ENCODE measurements around the gene RNF11.

RNF11 gene

DNA sequence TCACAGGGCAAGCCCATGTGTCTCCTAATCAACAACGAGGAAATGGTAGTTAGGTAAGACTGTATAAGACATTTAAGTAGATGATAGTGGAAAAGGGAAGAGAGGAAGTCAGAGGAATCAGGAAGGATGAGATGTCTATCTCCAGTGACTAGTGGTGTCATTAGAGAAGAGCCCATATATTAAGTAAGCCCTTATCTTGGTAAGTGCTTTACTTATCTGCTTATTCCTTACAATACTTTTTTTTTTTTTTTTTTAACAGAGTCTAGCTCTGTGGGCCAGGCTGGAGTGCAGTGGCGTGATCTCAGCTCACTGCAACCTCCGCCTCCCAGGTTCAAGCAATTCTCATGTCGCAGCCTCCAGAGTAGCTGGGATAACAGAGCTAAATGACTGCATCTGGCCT is 29.5 kb downstream of the RNF11 start:
- DNase-seq (ENCODE audit: low read depth), result no peak

DNA sequence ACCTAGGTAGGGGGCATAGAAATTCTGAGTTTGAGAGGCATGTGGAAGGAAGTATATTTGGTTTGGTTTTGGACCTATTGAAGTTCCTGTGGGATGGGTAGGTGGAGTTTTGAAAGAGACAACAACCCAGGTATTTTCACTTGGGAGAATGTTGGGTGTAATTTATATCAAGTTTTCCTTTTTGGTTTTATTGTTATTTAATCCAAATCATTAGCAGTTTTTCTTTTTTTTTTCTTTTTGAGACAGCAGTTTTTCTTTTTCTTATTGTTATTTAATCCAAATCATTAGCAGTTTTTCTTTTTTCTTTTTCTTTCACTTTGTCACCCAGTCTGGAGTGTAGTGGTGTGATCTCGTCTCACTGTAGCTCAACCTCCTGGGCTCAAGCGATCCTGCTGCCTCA is 30.1 kb downstream of the RNF11 start:
- DNase-seq (ENCODE audit: low read depth), result no peak

DNA sequence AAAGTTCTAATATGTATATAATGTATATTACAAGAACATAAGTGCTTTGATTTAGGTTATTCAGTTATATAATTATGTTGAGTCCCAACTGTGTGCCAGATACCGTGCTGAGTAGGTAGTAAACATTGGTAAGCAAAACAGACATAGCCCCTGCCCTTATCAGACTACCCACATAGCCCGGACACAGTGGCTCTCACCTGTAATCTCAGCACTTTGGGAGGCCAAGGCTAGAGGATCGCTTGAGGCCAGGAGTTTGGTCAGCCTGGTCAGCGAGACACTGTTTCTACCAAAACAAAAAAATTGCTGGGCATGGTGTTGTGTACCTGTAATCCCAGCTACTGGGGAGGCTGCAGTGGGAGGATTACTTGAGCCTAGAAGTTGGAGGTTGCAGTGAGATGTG is 30.7 kb downstream of the RNF11 start:
- DNase-seq (ENCODE audit: low read depth), result no peak

DNA sequence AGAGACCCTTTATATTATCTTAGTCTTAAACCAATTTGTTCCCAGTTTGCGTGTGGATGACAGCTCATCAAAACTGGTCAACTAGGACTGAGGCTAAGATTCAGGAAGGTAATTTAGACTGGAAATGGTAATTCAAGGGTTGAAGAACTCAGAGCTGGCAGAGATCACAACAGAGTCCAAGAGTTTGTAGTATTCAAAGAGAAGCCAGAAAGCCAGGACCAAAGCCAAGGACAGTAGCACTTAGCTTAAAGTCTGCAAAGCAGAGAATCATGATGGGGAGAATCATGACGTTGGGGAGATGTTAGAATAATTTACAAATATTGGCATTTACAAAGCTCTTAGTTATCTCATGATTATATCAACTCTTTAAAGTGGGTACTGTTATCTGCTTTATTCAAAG is 32.6 kb downstream of the RNF11 start:
- DNase-seq (ENCODE audit: low read depth), result peak; percentile 33

DNA sequence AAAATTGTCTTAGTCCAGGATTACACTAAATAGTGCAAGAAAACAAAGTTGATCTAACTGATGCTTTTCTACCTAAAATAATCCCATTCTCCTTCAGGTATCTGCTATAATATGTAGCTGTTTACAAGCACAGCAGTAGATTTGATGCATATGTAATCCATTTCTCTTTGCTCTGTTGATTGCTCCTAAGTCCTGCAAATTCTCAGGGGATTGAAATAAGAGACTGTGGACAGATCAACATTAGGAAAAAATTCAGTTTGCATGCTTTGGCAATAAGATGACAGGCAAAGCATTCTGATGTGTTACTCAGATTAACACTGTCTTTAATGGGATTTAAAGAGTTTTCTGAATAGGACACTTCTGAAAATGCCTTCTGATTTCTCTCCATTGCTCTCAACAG is 34.7 kb downstream of the RNF11 start:
- DNase-seq (ENCODE audit: low read depth), result no peak

DNA sequence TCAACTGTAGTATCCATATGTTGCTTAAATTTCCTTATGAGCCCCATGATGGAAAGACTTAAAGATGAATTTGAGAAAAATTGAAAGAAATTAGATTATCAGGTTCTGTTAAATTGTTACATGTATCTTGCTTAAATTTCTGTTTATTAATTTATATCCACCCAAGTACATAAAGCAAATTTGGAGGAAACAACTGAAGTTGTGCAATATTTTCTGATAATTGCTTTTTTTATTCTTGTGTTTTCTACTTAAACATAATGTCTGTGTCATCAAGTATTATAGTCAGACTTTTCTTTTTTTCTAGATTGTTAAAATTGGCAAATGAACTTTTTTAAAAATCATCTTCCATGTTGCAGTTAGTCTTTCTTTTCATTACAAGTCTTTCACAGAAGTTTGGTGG is 36.8 kb downstream of the RNF11 start:
- DNase-seq (ENCODE audit: low read depth), result no peak

DNA sequence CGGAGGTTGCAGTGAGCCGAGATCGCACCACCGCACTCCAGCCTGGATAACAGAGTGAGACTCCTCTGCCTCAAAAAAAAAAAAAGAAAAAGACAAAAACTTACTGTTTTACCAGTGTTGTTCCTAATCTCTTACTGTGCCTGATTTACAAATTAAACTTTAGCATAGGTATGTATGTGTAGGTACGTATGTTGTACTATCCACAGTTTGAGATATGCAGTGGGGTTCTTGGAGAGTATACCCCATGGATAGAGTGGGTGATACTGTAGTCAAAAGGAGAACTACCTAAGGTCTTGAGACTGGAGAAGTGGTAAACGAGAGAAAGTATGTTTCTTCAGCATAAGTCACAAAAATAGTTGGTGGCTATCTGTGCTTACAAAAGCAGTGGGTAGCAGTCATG is 38.6 kb downstream of the RNF11 start:
- DNase-seq (ENCODE audit: low read depth), result no peak

DNA sequence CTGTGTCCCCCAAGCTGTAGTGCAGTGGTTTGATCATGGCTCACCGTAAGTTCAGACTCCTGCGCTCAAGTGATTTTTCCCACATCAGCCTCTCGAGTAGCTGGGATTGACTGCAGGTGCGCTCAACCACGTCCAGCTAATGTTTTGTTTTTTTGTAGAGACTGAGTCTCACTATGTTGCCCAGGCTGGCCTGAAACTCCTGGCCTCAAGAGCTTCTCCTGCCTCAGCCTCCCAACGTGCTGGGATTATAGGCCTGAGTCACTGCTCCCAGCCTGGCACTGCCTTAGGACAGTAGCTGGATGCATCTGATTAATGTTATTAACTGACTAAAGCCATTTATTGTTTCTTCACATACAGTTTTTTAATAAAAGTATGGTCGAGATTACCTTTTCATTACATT is 40.2 kb downstream of the RNF11 start:
- no peak for DNase-seq (ENCODE audit: low read depth)

DNA sequence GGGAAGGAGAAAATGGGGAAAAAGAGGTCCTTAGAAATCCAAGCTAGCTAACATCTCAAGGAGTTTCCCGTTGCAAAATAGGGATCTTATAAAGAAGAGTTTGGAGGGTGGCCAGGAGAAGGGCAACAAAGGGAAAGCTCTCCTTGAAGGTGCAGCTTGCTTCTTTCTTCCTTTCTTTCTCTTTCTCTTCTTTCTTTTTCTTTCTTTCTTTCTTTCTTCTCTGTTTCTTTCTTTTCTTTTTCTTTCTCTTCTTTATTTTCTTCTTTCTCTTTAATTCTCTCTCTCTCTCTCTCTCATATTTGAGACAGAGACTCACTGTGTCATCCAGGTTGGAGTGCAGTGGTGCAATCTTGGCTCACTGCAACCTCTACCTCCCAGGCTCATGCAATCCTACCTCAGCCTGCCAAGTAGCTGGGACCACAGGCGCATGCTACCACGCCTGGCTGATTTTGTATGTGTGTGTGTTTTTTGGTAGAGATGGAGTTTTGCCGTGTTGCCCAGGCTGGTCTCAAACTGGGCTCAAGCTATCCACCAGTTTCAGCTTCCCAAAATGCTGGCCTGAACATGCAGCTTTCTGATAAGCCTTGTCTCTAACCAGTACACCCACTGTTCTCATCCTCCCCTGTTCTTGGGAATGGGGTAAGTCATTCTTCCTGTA is 44.4 kb downstream of the RNF11 start:
- DNase-seq (ENCODE audit: low read depth), result peak; percentile 17

DNA sequence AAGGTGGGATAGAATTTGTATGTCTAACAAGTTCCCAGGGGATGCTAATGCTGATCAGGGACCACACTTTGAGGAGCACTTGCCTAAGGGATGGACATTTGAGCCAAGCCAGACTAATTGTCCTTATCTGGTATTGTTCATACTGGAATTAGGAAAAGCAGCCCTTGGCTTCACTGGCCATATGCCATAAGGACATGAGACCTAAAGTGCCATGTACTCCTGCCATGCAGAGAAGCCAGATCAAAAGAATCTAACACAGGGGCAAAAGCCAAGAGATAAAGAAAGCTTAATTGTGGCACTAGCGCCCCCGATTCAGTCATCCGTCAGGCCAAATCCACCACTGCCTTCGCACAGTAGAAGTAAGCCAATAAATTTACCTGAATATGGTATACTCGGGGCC is 45.7 kb downstream of the RNF11 start:
- DNase-seq (ENCODE audit: low read depth), result no peak

DNA sequence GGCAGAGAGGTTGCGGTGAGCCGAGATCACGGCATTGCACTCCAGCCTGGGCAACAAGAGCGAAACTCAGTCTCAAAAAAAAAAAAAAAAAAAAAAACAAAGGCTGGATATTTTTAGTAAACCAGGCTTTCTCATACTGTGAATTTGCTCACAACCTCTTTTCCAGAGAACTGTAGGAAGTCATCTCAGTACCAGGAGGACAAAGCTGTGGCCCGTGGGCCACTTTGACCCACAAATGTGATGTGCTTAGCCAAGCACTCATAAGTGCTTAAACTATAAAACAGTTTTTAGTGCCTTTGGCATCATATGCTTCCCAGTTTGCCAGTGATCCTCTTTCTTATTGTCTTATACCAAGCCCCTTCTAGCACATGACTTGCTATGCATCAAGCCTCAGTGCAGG is 46.5 kb downstream of the RNF11 start:
- DNase-seq (ENCODE audit: low read depth), result no peak

DNA sequence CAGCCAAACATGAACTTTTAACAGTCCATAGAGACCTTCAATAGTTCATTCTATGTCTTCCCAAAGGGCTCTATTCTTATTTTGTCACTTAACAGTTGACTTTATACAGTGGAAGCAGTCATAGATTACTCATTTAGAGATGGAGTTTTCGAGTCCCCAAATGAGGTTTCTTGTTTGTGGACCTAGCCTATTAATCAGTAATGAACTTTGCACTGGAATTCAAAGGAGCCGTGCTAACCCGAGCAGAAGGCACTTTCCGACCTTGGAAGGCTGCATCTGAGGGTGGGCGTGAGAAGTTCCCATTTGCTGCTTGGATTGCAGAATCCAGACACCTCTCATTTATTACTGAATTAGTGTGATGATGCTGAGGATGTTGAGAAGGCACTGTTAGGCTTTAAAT is 47.9 kb downstream of the RNF11 start:
- no peak for DNase-seq (ENCODE audit: low read depth)

DNA sequence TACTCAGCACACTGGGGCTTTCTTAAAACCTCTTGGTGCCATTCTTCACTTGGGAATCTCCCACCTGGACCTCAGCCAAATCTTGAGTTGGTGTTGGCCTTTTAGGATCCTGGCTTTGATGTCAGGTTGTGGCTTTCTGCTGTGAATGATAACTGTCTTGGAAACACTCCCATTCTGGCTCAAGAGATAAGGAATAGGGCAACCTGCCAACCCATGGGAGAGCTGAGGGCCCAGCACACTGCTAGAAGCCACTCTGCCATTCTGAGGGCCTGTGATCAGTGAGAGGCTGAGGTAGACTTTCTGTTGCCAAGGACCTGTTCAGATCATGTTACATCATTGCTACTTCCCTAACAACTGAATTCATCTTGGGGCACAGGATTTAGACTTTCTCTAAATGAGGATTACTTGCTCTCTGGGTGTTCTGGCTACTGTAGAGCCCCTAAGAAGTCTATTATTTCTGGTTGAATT is 48.4 kb downstream of the RNF11 start:
- peak; percentile 48 for DNase-seq (ENCODE audit: low read depth)

DNA sequence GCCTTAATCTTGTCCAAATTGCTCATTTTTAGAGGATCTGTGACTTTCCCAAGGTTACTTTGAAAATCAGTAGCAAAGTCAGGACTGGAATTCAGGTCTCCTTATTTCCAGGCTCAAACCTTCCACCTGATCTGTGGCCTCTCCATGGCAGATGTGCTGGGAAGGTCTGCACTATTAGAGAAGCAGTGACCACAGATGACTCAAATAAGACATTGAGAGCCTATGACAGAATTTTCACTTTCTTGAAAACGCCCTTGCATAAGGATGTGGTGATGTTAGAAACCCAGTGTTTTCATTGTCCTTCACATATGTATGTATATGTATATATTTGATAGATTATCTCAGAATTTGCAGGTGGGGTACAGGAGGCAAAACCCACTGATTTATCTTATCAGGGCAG is 49.0 kb downstream of the RNF11 start:
- DNase-seq (ENCODE audit: low read depth), result no peak

DNA sequence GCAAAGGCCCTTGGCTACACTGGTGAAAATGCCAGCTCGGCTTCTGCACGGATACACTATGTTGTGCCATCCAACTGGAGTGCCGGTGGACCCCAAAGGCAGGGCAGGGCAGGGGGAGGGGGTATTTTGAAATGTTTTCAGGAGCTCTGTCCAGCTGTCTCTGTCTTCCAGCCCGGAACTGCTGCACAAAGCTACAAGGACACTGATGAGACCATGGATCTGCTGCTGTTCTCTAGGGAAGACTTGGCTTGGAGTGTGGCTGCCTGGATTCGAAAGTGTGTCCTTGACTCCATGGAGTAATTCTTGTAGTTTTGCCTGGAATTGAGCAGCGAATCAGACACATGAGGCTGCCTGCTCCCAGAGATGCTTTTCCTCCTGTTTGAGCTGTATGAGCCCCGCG is 51.9 kb downstream of the RNF11 start:
- DNase-seq (ENCODE audit: low read depth), result no peak

DNA sequence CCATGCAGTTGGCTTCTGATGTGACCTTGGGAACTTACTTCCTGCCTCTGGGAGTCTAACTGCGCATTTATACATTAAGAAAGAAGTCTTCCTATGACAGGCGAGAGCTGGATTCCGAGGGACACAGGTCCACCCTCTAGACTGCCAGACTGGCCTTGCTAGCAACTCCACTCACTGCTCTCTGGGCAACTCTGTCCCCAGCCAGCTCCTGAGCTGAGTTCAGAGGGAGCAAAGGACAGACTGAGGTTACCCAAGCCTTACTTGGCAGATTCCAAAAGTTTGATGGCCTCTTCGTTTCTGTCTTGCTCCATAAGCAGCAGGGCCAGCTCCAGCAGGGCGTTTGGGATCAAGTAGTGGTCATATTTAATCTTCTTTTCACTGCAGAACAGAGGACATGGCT is 52.5 kb downstream of the RNF11 start:
- no peak for DNase-seq (ENCODE audit: low read depth)

DNA sequence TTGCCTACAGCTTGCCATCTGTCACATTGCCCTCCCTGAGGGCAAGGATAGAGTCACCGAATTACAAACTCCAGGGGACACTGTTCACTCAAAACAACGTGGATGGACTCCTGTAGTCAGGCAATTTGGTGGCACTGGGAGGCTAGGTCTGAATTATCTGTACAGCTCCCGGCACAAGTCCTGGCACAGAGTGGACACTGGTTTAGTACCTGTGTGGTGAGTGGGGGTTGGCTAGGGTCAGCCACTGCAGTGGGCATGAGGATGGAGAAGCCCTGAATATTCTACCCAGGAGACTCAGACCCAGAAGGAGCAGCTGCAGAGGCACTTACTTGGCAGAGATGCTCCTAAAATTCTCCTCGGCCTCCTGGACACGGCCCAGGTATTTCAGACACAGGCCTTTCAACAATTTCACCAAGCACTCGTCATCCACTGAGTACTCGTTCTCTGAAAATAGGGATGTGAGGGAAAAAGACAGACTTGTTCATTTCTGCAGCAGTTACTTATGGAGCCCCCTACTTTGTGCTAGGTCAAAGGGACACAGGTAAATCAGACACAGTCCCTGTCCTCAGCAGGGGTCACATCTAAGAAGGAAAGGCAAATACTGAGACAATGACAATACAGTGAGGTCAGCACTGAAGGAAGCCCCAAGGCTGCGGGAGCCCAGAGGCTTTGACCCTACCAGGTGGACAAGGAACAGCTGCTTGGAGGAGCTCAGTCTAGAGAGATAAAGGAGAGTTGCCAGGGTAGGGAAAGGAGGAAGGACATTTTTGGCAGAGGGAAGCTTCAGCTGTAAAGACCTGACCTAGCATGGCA is 53.8 kb downstream of the RNF11 start:
- no peak for DNase-seq (ENCODE audit: low read depth)

DNA sequence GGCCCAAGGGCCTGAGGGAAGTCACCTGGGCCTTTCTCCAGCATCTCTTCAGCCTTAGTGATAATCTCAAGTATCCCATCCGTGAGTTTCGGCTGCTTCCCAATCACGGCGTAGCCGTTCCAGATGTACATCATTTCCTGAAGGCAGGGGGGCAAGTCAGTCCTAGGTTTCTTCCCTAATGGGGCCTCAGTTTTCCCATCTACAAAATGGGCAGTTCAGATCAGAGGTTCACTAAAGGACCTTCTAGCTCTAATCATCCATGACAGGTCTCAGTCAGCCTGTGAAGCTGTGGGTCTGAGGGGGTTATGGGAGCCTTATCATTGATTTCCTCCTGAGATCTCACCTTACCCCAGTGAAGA is 54.4 kb downstream of the RNF11 start:
- no peak for DNase-seq (ENCODE audit: low read depth)

DNA sequence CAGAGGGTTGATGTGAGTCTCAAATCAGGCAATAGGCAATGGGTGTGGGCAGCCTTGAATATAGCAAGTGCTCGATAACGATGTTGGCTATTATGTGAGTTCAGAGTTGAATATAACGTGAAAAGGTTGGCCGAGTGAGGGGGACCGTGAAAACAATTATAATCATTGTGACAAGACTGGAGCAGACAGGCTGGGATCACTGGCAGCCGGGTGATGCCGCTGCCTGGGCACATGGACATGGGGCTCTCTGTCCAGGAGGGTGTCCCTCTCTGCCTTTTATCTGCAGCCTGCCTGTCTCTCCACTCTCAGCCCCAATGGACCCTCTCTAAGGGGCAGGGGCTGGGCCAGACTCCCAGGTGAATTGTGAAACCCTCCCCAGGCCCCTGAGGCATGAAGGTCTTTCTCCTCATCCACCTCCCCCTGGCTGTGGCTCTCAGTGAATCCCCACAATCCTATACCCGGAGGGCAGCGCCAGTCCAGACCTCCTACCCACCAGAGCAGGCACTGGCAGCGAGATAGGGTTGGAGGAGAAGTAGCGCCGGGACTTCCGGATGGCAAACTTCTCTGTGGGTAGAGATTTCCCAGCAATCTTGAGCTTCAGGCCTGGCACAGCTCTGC is 57.9 kb downstream of the RNF11 start:
- DNase-seq (ENCODE audit: low read depth), result no peak

DNA sequence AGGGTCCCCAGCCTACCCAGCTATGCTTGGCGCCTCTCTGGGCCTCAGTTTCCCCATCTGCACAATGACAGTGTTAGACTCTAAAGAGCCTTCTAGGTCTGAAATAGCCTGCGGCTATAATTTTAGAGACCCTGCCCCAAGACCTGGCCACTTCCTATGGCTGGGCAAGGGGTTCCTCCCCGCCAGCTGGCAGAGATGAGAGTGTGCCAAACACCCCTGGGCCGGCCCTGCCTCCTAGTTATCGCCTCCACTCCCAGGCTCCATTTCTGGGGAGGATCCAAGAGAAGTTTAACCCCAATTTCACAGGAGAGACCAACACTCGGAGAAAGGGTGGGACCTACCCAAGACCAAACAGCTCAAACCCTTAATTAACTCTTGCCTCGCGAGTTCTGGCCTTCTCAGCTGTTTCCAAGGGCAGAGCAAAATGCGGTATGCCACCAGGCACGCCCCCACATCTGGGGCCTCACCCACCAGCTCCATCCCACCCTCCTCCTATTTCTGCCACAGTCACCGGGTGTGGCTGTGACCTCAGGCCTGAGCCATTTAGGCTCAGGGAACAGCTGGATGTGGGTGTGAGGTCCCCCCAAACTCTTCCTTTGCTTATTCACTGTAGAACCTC is 58.6 kb downstream of the RNF11 start:
- no peak for DNase-seq (ENCODE audit: low read depth)

DNA sequence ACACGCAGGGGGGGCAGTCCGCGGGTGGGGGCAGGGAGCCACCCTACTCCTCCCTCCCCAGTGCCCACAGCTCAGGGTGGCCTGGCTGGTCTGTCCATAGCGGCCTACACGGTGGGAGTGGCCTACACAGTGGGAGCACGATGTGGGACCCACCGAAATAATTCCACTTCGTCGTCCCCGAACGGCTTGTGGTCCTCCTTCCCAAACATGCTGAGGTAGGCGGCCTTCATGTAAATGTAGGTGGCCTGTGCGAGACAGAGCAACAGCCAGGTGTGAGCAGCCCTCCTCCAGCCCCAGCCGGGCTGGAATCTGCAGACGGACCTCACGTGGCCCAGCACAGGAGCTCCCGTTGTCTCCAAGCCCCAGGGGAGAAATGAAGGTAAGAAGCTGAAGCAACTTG is 59.9 kb downstream of the RNF11 start:
- DNase-seq (ENCODE audit: low read depth), result no peak

DNA sequence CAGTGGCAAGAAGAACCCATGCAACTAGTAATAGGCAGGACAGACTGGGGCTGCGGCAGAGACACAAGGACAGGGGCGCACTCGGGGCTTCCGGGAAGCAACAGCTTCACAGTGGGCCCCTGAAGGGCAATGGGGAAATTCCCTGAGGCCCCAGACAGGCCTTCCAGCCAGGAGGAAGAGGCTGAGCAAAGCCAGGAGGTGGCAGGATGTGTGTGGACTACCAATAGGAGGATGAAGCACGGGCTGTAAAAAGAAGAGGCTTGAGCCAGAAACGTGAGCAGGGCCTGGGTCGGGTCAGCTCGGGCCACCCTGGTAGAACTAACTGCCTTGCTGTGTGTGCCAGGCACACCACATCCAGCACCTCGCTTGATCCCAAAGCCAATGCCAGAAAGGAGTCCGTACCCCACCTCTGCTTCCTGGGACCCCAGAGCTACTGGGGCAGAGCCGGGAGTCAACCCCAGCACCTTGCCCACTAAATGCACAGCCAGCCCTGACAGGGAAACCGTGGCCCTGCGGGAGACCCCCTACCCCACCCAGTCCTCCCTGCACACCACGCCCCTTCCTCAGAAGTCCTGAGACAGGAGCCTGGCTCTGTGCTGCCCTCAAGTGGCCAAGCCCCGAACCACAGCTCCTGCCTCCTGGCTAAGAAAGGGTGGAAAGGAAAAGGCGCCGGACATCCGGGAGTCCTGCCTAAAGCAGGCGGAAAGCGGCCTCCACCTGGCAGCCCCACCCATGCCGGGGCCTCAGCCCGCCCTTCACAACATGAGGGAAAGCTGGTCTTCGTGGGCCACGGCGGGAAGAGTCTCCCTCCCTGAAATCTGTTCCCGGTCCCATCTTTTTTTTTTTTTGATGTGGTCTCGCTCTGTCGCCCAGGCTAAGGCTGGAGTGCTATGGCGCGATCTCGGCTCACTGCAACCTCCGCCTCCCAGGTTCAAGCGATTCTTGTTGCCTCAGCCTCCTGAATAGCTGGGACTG is 60.6 kb downstream of the RNF11 start:
- peak; percentile 62 for DNase-seq (ENCODE audit: low read depth)

Measured in iris pigment epithelial cell (primary cell).